ENCODE measurements around the gene USP15. TPM values are rescaled to one million over a fixed set of nuclear protein-coding genes. Genes with fewer than 3 reads are reported as not detected.

USP15 gene
- total and polyA plus RNA-seq, 2 of the 4 experiments (the other 2 are of a cell fraction) = 28.5 to 49.6 TPM

GRCh38 chr12:62248873-62249272, 11.3 kb upstream of the USP15 start:
- in situ Hi-C loops (cut with MboI; ENCODE audit: low sequenced_read_pairs) (no loop called here), dilution Hi-C loops (cut with HindIII; ENCODE audit: low sequenced_read_pairs, unreplicated experiment) (no loop called here), intact Hi-C loops (cut with micrococcal nuclease) (no loop called here)
- ChIA-PET POLR2A (ENCODE audit: unreplicated experiment) (no interaction called here), CTCF (no interaction called here)
- no peaks in the 10 kb centered on the region for H4K20me1 ChIP-seq (ENCODE audit: insufficient read depth, low read length)
- no peak overlapping the region for H2BK5ac ChIP-seq (ENCODE audit: low read depth, low read length, poor library complexity, severe bottlenecking)
- no peak overlapping the region for H3K4me2 ChIP-seq (ENCODE audit: low read depth, low read length)
- H3K36me3 ChIP-seq (ENCODE audit: control insufficient read depth, insufficient read depth, low read length) = no peaks in the 10 kb centered on the region
- H3K56ac ChIP-seq (ENCODE audit: extremely low read depth, insufficient read depth, low read length) = no peak overlapping the region
- H3K79me1 ChIP-seq (ENCODE audit: low read depth in 1 of 2, low read length in 2 of 2) = no peaks in the 10 kb centered on the region
- BruUV-seq (replicated peaks) = no TSS peak
- no peak overlapping the region for H4K8ac ChIP-seq (ENCODE audit: low read depth in 2 of 2, low read length in 2 of 2)
- H2BK120ac ChIP-seq (ENCODE audit: low read depth, low read length) = no peak overlapping the region
- no peak overlapping the region for H2AK5ac ChIP-seq (ENCODE audit: low read depth, low read length)
- no peaks in the 10 kb centered on the region for H3K9me3 ChIP-seq (ENCODE audit: control insufficient read depth, insufficient read depth, low read length)
- no peak overlapping the region for H3K14ac ChIP-seq (replicated peaks; ENCODE audit: low read depth, low read length)
- H3K9me1 ChIP-seq (ENCODE audit: insufficient read depth, low read length) = no peaks in the 10 kb centered on the region
- H3K27ac ChIP-seq (ENCODE audit: insufficient read depth, low read length) = no peak overlapping the region
- H3K27me3 ChIP-seq (ENCODE audit: control insufficient read depth, insufficient read depth, low read length) = no peaks in the 10 kb centered on the region
- H4K91ac ChIP-seq (ENCODE audit: insufficient read depth, low read depth, low read length) = no peak overlapping the region
- peaks cover 3% of the 10 kb centered on the region; the same call in 1 of the 2 replicates for H3K4me1 ChIP-seq (ENCODE audit: control insufficient read depth, insufficient read depth, low read length)
- H2BK20ac ChIP-seq (ENCODE audit: low read depth, low read length) = no peak overlapping the region
- H2AK9ac ChIP-seq (replicated peaks; ENCODE audit: low read depth, low read length, poor library complexity) = no peak overlapping the region
- H3K23ac ChIP-seq (ENCODE audit: low read depth, low read length) = no peak overlapping the region
- H3K18ac ChIP-seq (ENCODE audit: low read depth, low read length) = no peak overlapping the region
- H3K4me3 ChIP-seq (ENCODE audit: insufficient read depth, low read depth, low read length) = no peak overlapping the region
- no CpG with 5 or more reads among the region's 1 CpG for WGBS, 2 experiments (ENCODE audit: extremely low coverage in 2 of 2, insufficient read length in 1 of 2)
- no peak overlapping the region for H2AFZ ChIP-seq (replicated peaks; ENCODE audit: low read length, poor library complexity)
- ATAC-seq (ENCODE audit: low read depth) (no peak), DNase-seq (no peak)
- H4K5ac ChIP-seq (ENCODE audit: low read depth, low read length) = no peak overlapping the region
- H3K4ac ChIP-seq (ENCODE audit: low read depth, low read length) = no peak overlapping the region
- TF ChIP-seq MXI1 (IDR thresholded peaks at IDR 0.05; ENCODE audit: borderline replicate concordance, low read depth, low read length) = no peak
- no peak for TF ChIP-seq MAZ (IDR thresholded peaks at IDR 0.05; ENCODE audit: borderline replicate concordance, low read depth, low read length)
- TF ChIP-seq SMC3 (IDR thresholded peaks at IDR 0.05; ENCODE audit: low read depth, low read length) = no peak
- TF ChIP-seq POLR2A (IDR thresholded peaks at IDR 0.05; ENCODE audit: low read depth, low read length) = no peak
- TF ChIP-seq CTCF (conservative IDR thresholded peaks at IDR 0.05; ENCODE audit: low read depth, low read length) = no peak
- 0 out of 2 replicates have a peak, but pooled peaks have one; percentile 23 for TF ChIP-seq CEBPB (IDR thresholded peaks at IDR 0.05; ENCODE audit: low read depth, low read length)
- H2BK15ac ChIP-seq (ENCODE audit: low read depth, low read length) = no peak overlapping the region
- H3K9ac ChIP-seq (ENCODE audit: low read depth, low read length) = no peak overlapping the region

Data from IMR-90 (cell line).